Right renal pelvis (tissue), 4 donors: Measurements from ENCODE around the gene POLR2E. TPM values are rescaled to one million over a fixed set of nuclear protein-coding genes. Genes with fewer than 3 reads are reported as not detected.

Experiments
- DNase-seq, 4 donors: peaks; one replicate each; pipeline ENCODE4 v3.0.0-alpha.2; 2013; ENCODE audit warnings: low read depth in 4 of 4, low spot score in 3 of 4, missing footprints in 1 of 4
- polyA plus RNA-seq, 4 donors: library from polyadenylated mRNA; unstranded; fragments of 120-200 nt; gene quantifications; one replicate each; pipeline ENCODE4 v1.2.1, GENCODE V29; 2013; ENCODE audit not compliant: insufficient read length in 4 of 4

POLR2E gene
- polyA plus RNA-seq, 4 donors, result 134 to 181 (median 142) TPM

DNA sequence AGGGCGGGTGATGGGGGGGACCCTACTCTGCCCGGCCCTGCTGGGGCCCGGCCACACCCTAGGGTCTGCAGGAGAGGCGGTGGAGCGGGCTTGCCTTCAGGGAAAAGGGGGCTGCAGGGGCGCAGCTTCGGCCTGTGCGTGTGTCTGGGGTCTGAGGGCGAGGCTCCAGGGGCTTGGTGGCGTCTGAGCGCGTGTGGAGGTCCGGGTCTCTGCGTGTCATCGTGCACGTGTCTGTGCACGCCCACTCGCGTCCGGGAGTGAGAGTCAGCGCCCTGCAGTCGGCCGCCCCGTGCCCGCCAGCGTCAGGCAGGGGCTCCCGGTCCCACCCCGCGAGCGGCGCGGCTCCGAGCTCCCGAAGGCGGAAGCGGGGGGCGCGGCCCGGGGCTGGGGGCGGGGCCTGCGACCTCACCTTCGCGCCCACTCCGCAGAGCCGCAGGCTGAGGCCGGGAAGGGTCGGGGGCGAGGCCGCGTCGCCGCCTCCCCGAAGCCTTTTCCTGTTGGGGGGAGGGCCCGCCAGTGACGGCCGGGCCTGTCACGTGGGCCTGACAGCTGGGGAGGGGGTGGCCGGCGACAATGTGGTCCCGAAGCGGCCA is 28.3 kb downstream of the POLR2E start, which contains the start of gene ARHGAP45:
ARHGAP45 (plus strand) TSS at position 420 of the 593 bp plus-strand sequence. CDS start 239 bp downstream, outside the sequence.
- DNase-seq, result no peak

DNA sequence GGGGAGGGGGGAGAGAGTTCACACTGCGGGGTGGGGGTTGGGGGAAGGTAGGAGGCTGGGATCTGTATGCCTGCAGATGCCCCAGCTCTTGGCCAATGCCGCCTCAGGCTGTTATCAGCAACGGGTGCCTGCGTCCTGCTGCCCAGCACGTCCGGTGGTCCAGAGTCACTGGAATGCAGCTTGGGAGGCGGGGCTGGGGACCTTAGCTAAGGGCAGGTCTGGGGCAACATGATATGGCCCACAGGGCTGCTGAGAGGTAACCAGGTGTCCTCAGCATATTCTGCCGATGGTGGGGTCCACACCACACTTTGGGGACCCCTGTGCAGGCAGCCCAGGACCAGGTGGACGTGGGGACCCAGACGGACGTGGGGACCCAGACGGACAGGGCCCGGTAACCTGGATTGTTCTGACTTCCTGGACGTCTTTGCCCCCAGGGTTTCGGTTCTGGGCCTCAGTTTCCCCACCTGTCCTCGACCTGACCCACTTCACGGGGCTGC is 28.9 kb downstream of the POLR2E start:
- DNase-seq, result no peak

DNA sequence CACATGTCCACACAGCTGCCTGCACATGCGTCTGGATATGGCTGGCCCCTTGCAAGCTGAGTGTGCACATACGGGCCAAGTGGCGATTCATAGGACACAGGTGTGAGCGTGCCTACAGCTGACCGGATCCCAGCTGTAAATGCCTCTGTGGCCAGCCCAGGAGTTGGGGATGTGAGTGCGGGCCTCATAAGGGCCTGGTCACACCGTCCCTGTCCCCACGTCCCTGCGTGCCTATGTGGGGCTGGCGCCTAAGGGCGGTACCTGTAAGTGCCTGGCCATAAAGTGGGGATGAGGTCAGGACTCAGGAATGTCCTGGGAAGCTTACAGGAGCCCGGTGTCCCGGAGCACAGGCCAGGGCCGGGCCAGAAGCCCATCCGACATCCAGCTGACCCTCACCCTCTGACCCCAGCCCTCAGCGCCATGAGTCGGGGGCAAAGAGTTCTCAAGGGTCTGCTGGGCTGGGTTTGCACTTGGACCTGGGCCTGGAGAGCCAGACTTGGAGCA is 29.5 kb downstream of the POLR2E start:
- DNase-seq, result no peak

DNA sequence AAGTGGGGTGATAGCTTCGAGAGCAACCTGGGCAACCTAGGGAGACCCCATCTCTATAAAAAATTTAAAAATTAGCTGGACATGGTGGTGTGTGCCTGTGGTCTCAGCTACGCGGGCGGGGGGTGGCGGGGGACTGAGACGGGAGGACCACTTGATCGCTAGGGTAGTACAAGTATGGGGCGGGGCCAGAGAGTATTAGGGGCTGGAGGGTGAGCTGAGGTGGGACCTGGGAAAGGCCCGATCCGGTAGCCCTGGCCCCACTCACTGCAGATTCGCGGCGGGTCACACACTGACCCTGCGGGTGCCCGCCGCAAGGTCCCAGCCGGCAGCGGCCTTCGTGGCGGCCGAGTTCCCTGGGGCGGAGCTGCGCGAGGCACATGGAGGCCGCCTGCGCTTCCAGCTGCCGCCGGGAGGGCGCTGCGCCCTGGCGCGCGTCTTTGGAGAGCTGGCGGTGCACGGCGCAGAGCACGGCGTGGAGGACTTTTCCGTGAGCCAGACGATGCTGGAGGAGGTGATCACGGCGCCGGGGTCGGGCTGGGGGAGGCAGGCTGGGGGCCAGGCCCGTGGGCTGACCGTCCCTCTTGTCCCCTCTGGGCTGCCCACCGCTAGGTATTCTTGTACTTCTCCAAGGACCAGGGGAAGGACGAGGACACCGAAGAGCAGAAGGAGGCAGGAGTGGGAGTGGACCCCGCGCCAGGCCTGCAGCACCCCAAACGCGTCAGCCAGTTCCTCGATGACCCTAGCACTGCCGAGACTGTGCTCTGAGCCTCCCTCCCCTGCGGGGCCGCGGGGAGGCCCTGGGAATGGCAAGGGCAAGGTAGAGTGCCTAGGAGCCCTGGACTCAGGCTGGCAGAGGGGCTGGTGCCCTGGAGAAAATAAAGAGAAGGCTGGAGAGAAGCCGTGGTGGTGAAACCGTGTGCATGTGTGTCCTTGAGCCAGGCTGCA is 30.2 kb downstream of the POLR2E start:
- no peak for DNase-seq

DNA sequence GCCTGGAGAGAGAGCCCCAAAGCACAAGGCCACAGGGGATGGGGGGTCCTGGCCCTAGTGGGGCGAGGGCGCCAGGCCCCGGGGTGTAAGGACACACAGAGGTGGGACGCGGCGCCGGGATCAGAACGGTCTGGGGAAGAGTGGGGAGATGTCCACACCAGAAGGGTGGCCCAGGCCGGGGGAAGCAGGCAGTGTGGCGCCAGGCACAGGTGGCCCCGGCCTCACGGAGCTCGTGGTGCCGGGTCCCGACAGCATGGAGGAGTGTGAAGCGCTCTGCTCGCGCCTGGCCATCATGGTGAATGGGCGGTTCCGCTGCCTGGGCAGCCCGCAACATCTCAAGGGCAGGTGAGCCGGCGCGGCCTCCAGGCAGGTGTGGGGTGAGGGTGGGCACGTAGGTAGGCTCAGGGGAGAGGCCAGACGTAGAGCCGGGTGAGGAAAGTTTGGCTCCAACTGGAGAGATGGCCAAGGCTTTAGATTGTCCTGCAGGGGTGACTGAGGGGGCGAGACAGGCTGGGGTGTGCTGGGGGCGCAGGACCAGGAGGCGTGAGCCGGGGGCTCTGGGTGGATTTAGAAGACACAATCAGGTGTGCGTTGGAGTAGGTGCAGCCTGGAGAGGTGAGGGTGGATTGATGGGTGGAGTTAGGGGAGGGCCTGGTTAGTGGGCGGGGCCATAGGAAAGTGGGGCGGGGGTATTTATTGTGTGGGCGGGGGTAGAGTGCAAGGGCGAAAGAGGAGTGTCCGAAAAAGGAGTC is 31.1 kb downstream of the POLR2E start:
- no peak for DNase-seq

DNA sequence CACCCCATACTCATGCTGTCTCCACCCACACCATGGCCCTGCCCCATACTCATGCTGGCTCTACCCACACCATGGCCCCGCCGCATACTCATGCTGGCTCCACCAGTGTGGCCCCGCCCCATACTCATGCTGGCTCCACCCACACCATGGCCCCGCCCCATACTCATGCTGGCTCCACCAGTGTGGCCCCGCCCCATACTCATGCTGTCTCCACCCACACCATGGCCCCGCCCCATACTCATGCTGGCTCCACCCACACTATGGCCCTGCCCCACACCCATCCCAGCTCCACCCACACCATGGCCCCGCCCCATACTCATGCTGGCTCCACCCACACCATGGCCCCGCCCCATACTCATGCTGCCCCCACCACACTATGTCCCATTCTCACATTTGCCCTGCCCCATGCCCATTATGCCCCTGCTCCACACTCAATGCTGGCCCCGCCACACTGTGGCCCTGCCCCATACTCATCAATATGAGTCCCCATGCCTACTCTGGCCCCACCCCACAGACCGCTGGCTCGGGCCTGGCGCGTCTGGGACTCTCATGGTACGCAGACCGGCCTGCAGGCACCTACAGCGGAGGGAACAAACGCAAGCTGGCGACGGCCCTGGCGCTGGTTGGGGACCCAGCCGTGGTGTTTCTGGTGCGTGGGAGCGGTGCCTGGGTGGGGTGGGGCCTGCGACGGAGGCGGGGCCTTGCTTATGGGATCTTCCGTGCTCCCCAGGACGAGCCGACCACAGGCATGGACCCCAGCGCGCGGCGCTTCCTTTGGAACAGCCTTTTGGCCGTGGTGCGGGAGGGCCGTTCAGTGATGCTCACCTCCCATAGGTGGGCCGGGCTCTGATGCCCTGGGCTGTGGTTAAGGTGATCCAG is 31.9 kb downstream of the POLR2E start:
- DNase-seq, result no peak

DNA sequence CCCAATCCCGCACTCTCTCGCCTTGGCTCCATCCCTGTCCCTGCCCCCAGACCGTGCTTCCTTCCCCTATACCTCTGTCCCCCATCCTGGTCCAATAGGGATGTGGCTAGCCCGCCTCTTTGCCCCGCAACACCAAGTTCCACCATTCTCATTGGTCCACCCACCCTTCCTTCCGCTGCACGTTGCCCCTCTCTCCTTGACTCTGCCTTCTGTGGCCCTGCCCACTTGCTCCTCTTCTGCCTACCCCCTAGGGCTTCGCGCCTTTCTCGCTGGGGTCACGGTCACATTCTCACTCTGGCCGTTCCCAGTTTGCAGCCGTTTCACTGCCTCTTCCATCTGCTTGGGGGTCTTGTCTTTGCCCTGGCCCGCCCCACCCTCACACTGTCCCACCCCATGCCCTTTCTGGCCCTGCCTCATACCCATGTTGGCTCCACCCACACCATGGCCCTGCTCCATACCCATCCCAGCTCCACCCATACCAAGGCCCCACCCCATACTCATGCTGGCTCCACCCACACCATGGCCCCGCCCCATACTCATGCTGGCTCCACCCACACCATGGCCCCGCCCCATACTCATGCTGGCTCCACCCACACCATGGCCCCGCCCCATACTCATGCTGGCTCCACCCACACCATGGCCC is 32.7 kb downstream of the POLR2E start:
- DNase-seq, result no peak

DNA sequence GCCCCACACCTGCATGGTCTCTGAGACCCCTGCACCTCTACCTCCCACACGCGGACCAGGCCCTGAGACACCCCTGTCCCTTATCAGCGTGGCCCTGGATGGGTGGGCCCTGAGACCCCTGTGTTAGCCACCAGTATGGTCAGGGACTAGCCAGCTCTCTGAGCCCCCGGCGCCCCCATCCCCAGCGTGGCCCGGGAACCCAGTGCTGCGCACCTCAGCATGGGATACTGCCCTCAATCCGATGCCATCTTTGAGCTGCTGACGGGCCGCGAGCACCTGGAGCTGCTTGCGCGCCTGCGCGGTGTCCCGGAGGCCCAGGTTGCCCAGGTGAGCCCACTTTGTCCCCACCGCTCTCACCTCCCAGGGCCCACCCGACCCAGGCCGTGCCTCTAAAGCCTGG is 33.2 kb downstream of the POLR2E start:
- DNase-seq, result no peak

DNA sequence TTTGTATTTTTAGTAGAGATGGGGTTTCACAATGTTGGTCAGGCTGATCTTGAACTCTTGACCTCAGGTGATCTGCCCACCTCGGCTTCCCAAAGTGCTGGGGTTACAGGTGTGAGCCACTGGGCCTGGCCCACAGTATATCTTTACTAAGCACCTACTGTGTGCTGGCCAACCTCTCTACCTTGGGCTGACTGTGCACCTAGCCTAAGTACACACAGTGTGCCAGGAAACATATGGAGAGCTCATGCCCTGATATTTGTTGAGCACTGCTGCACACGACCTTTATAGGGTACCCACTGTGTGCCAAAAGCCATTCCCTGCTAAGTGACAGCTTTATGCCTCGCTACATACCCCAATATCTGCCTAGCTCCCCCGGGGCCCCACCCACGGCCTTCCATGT is 34.5 kb downstream of the POLR2E start:
- no peak for DNase-seq

DNA sequence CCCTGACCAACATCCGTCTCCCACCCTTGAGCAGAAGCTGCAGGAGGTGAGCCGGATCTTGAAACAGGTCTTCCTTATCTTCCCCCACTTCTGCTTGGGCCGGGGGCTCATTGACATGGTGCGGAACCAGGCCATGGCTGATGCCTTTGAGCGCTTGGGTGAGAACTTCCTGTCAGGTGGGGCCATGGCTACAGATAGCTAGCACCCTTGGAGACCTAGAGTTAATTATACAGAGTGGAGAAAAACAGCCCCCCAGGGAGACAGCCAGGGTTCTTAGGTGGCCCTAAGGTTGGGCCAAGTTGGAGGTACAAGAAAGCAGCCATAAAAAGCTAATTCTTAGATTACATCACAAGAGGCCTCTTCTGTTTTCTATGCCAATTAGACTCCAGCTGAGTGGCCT is 37.1 kb downstream of the POLR2E start:
- DNase-seq, result no peak

DNA sequence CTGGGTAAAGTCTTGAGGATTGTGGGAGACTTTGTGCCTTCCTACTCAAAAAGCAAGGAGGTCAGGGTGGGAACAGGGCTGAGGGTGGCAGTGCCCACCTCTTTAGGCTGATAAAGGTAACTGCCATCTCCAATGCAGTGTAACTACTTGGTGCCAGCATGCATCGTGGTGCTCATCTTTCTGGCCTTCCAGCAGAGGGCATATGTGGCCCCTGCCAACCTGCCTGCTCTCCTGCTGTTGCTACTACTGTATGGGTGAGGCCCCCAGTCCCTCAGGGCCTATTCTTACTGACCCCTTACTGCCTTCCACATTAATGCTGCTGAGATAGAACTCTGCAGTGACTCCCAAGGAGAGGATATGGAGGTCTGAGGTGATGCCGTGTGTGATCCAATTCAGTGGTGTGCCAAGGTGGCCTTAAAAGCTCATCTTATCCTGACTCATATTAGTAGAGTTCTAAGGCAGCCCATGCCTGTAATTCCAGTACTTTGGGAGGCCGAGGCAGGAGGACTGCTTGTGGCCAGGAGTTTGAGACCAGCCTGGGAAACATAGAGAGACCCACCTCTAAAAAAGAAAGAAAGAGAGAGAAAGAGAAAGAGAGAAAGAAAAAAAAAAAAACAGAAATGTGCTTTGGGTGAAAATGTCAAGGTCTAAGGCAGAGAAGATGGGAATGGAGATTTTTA is 37.9 kb downstream of the POLR2E start:
- no peak for DNase-seq

DNA sequence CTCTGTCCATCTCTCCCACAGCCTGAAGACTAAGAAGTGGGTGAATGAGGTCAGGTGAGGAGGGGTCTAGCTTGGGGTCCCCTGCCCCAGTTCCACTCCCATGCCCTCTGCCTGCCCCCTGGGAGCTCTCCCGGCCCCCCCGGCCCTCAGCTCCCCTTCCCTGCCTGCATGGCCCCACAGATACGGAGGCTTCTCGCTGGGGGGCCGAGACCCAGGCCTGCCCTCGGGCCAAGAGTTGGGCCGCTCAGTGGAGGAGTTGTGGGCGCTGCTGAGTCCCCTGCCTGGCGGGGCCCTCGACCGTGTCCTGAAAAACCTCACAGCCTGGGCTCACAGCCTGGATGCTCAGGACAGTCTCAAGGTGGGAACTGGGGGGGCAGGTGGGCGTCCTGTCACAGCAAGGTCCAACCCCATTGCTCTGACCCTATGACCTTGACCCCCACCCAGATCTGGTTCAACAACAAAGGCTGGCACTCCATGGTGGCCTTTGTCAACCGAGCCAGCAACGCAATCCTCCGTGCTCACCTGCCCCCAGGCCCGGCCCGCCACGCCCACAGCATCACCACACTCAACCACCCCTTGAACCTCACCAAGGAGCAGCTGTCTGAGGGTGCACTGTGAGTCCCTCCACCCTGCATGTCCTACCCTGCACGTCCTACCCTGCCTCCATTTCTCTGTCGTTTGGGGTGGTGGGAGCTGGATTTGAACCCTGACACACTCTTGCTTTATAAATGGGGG is 39.1 kb downstream of the POLR2E start:
- no peak for DNase-seq

DNA sequence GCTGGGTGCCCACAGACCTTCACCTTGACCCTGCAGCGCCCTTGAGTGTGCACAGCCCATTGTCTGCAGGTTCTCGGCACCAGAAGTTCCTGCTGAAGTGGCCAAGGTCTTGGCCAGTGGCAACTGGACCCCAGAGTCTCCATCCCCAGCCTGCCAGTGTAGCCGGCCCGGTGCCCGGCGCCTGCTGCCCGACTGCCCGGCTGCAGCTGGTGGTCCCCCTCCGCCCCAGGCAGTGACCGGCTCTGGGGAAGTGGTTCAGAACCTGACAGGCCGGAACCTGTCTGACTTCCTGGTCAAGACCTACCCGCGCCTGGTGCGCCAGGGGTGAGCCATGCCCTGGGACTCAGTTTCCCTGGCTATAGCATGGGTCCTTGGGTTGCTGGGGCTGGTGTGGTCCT is 40.1 kb downstream of the POLR2E start:
- no peak for DNase-seq

DNA sequence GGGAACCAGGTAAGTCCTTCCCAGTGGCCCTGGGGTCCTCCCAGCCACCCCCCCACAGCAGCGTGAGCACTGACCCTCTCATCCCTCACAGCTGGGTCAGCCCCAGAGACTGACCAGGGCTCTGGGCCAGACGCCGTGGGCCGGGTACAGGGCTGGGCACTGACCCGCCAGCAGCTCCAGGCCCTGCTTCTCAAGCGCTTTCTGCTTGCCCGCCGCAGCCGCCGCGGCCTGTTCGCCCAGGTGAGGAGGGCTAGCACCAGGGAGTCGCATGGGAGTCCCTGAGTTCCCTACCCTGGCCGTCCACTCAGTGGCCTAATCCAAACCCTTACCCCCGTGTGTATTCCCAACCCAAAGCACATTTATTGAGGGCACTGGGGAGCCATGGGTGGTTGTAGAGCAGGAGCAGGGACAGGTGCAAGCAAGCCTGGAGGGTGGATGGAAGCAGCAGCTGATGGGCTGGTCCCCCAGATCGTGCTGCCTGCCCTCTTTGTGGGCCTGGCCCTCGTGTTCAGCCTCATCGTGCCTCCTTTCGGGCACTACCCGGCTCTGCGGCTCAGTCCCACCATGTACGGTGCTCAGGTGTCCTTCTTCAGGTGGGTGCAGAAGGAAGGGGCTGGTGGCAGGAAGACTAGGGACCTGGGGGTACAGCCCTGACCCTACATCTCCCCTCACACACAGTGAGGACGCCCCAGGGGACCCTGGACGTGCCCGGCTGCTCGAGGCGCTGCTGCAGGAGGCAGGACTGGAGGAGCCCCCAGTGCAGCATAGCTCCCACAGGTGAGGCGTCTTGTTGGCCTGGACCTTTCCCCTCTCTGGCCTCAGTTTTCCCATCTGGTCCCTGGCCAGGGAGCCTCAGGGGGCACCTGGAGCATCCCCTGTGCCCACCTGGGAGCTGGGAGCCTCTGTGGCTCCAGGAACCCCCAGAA is 40.8 kb downstream of the POLR2E start:
- DNase-seq, result no peak

DNA sequence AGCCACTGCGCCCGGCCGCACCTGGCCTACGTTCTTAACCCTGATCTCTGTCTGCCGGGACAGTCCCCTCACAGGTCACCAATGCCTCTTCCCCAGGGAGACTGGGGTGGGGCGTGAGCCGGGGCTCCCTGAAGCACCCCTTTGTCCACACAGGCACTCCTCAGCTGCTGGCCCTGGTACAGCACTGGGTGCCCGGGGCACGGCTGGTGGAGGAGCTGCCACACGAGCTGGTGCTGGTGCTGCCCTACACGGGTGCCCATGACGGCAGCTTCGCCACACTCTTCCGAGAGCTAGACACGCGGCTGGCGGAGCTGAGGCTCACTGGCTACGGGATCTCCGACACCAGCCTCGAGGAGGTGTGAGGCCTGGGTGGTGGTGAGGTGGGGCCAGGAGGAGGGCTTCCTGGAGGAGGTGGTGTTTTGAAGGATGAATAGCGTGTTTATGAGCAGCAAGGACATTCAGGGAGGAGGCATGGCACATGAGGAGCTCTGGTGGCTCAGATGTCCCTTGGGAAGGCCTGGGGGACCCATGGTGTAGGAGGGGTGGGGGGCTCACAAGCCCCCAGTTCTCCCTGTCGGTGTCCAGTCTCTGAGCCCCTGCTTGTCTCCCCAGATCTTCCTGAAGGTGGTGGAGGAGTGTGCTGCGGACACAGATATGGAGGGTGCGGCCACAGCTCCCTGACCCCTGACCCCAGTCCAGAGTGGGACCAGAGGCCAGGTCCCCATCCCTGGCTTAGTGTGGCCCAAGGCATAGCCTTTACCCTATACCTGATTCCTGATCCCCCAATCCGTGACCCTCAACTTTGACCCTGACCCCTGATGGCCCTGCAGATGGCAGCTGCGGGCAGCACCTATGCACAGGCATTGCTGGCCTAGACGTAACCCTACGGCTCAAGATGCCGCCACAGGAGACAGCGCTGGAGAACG is 41.7 kb downstream of the POLR2E start:
- DNase-seq, result no peak

DNA sequence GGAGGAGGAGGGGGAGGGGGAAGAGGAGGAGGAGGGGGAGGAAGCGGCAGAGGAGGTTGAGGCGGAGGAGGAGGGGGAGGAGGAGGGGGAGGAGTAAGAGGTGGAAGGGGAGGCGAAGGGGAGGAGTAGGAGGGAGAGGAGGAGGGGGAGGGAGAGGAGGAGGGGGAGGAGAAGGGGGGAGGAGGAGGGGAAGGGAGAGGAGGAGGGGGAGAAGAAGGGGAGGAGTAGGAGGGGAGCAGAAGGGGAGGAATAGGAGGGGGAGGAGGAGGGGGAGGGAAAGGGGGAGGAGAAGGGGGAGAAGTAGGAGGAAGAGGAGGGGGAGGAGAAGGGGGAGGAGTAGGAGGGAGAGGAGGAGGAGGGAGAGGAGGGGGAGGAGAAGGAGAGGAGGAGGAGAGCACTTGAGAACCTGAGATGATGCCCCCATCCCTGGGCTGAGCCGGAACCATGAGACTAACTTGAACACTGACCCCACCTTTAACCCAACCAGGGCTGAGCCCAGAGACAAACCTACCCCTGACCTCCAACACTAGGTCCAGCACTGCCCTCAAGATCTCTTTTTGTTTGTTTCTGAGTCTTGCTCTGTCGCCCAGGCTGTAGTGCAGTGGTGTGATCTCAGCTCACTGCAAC is 42.7 kb downstream of the POLR2E start:
- DNase-seq, result no peak
